Measurements from ENCODE around the gene DIDO1. TPM values are rescaled to one million over a fixed set of nuclear protein-coding genes. Genes with fewer than 3 reads are reported as not detected.

DIDO1 gene
- total and polyA plus RNA-seq, 2 of the 13 experiments (the other 11 are each of a cell fraction or from before 2014, with no cell fraction given), result 75.0 to 75.1 TPM

DNA sequence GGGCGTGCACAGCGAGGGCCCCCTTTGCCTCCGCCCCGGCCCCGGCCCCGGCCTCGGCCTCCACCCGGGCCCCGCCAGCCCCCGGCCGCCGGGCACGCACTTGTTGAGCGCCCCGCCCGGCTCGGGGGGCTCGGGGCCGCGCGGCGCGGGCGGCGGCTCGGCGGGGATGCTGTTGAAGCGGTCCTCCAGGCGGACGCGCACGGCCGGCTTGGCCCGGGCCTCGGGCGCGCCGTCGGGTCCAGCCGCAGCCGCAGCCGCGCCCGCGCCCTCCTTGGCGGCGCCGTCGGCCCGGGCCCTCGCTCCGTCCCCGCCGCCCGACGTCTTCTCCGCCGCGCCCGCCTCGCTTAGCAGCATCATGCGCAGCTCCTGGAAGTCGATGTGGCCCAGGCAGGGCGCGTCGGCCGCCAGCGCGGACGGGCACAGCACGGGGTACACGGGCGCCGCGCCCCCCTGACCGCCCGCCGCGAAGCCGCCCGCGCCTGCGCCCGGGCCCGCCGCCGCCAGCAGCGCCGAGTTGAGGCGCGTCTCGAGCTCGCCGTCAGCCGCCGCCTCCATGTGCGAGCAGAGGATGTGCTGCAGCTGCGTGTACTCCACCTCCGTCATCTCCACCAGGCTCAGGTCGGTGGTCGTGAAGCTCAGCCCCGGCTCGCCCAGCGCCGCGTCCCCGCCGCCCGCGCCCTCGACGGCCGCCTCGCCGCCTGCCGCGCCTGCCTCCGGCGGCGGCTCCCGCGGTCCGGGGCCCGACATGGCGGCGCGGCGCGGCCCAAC lies 65.2 kb downstream of the DIDO1 start (continued):
- TF ChIP-seq NONO (IDR thresholded peaks at IDR 0.05) (no peak), NONO (CRISPR knock-in tag; conservative IDR thresholded peaks at IDR 0.05) (no peak), ZNF672 (CRISPR knock-in tag; IDR thresholded peaks at IDR 0.05) (0 out of 2 replicates have a peak, but pooled peaks have one; percentile 21), ZFYVE20 (CRISPR knock-in tag; IDR thresholded peaks at IDR 0.05; ENCODE audit: borderline replicate concordance, low read depth) (0 out of 2 replicates have a peak, but pooled peaks have one; percentile 59), KLF16 (CRISPR knock-in tag; IDR thresholded peaks at IDR 0.05) (no peak), SALL1 (CRISPR knock-in tag; IDR thresholded peaks at IDR 0.05) (0 out of 2 replicates have a peak, but pooled peaks have one; percentile 17), HCFC1 (IDR thresholded peaks at IDR 0.05; ENCODE audit: low read depth, low read length) (no peak), ZNF777 (CRISPR knock-in tag; IDR thresholded peaks at IDR 0.05) (peak; percentile 96), SP1 (IDR thresholded peaks at IDR 0.05) (no peak), SP1 (CRISPR knock-in tag; IDR thresholded peaks at IDR 0.05) (peak; percentile 40; the same call in 1 of the 2 replicates), ZKSCAN5 (CRISPR knock-in tag; IDR thresholded peaks at IDR 0.05) (no peak), ZFP41 (CRISPR knock-in tag; IDR thresholded peaks at IDR 0.05; ENCODE audit: borderline replicate concordance) (no peak), ZMAT3 (CRISPR knock-in tag; conservative IDR thresholded peaks at IDR 0.05) (peak; percentile 70; the same call in 1 of the 2 replicates), TEAD2 (CRISPR knock-in tag; IDR thresholded peaks at IDR 0.05) (no peak), ZFP36L1 (CRISPR knock-in tag; IDR thresholded peaks at IDR 0.05) (no peak), ATF1 (CRISPR knock-in tag; IDR thresholded peaks at IDR 0.05) (no peak), HOXA7 (CRISPR knock-in tag; IDR thresholded peaks at IDR 0.05) (no peak), HDAC2 (CRISPR knock-in tag; IDR thresholded peaks at IDR 0.05) (no peak), ZNF607 (CRISPR knock-in tag; IDR thresholded peaks at IDR 0.05; ENCODE audit: borderline replicate concordance) (no peak), ZNF563 (CRISPR knock-in tag; IDR thresholded peaks at IDR 0.05) (no peak; the same call in 1 of the 2 replicates), ZNF235 (CRISPR knock-in tag; IDR thresholded peaks at IDR 0.05; ENCODE audit: borderline replicate concordance) (0 out of 2 replicates have a peak, but pooled peaks have one; percentile 31), TP53 (CRISPR knock-in tag; conservative IDR thresholded peaks at IDR 0.05) (no peak), SIN3A (IDR thresholded peaks at IDR 0.05; ENCODE audit: borderline replicate concordance, low read depth, low read length) (peak; percentile 30; the same call in 1 of the 2 replicates), ELF3 (CRISPR knock-in tag; IDR thresholded peaks at IDR 0.05) (no peak)
- TF ChIP-seq, protein P1, sequence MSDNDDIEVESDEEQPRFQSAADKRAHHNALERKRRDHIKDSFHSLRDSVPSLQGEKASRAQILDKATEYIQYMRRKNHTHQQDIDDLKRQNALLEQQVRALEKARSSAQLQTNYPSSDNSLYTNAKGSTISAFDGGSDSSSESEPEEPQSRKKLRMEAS (IDR thresholded peaks at IDR 0.05), result 0 out of 2 replicates have a peak, but pooled peaks have one; percentile 30
- TF ChIP-seq, protein P2, sequence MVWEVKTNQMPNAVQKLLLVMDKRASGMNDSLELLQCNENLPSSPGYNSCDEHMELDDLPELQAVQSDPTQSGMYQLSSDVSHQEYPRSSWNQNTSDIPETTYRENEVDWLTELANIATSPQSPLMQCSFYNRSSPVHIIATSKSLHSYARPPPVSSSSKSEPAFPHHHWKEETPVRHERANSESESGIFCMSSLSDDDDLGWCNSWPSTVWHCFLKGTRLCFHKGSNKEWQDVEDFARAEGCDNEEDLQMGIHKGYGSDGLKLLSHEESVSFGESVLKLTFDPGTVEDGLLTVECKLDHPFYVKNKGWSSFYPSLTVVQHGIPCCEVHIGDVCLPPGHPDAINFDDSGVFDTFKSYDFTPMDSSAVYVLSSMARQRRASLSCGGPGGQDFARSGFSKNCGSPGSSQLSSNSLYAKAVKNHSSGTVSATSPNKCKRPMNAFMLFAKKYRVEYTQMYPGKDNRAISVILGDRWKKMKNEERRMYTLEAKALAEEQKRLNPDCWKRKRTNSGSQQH (CRISPR knock-in tag; IDR thresholded peaks at IDR 0.05; ENCODE audit: low read depth), result peak; percentile 67; the same call in 1 of the 2 replicates
- TF ChIP-seq, protein P3, sequence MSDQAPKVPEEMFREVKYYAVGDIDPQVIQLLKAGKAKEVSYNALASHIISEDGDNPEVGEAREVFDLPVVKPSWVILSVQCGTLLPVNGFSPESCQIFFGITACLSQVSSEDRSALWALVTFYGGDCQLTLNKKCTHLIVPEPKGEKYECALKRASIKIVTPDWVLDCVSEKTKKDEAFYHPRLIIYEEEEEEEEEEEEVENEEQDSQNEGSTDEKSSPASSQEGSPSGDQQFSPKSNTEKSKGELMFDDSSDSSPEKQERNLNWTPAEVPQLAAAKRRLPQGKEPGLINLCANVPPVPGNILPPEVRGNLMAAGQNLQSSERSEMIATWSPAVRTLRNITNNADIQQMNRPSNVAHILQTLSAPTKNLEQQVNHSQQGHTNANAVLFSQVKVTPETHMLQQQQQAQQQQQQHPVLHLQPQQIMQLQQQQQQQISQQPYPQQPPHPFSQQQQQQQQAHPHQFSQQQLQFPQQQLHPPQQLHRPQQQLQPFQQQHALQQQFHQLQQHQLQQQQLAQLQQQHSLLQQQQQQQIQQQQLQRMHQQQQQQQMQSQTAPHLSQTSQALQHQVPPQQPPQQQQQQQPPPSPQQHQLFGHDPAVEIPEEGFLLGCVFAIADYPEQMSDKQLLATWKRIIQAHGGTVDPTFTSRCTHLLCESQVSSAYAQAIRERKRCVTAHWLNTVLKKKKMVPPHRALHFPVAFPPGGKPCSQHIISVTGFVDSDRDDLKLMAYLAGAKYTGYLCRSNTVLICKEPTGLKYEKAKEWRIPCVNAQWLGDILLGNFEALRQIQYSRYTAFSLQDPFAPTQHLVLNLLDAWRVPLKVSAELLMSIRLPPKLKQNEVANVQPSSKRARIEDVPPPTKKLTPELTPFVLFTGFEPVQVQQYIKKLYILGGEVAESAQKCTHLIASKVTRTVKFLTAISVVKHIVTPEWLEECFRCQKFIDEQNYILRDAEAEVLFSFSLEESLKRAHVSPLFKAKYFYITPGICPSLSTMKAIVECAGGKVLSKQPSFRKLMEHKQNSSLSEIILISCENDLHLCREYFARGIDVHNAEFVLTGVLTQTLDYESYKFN (CRISPR knock-in tag; conservative IDR thresholded peaks at IDR 0.05), result no peak

Measured in HepG2 (cell line).